BE2C (cell line): Measurements from ENCODE around the gene PPRC1.

ENCODE experiments used
- DNase-seq: peaks from one replicate; pipeline ENCODE4 v3.0.0-alpha.2; 2020
- H3K27me3 ChIP-seq: fragments of 250-450 bp; sonication (Bioruptor Pico); 2 replicates; pipeline ENCODE4 v1.5.1; 2020; ENCODE audit warnings: mild to moderate bottlenecking
- H3K36me3 ChIP-seq: fragments of 250-450 bp; sonication (Bioruptor Pico); 2 replicates; pipeline ENCODE4 v1.5.1; 2020; ENCODE audit warnings: mild to moderate bottlenecking
- H3K4me1 ChIP-seq: fragments of 250-450 bp; sonication (Bioruptor Pico); 2 replicates; pipeline ENCODE4 v1.5.1; 2020
- H3K4me3 ChIP-seq: 2 replicates; pipeline ENCODE4 v1.5.1; 2011; ENCODE audit warnings: low read depth, low read length
- H3K9me3 ChIP-seq: fragments of 250-450 bp; sonication (Bioruptor Pico); 2 replicates; pipeline ENCODE4 v1.5.1; 2020
- TF ChIP-seq, protein P1 (sequence below): IDR thresholded peaks from 2 replicates; pipeline ENCODE4 v1.5.1; 2012; ENCODE audit warnings: mild to moderate bottlenecking, low read depth, low read length

Gene PPRC1

DNA sequence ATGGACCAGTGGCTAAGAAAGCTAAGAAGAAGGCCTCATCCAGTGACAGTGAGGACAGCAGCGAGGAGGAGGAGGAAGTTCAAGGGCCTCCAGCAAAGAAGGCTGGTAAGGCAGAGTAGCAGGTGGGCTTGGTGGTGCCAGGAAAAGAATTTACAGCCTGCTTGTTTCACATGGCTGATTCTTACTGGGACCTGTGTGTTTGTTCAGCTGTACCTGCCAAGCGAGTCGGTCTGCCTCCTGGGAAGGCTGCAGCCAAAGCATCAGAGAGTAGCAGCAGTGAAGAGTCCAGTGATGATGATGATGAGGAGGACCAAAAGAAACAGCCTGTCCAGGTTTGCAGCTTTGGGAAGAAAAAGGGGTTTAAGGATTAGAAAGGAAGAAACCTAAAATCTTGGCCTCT, 24.4 kb downstream of the PPRC1 start:
- Histone ChIP-seq H3K4me1 (no peaks in the 10 kb centered on the region), H3K9me3 (no peaks in the 10 kb centered on the region), H3K4me3 (no peak overlapping the region), H3K36me3 (peaks cover 87% of the 10 kb centered on the region), H3K27me3 (no peaks in the 10 kb centered on the region)
- TF ChIP-seq, protein P1, sequence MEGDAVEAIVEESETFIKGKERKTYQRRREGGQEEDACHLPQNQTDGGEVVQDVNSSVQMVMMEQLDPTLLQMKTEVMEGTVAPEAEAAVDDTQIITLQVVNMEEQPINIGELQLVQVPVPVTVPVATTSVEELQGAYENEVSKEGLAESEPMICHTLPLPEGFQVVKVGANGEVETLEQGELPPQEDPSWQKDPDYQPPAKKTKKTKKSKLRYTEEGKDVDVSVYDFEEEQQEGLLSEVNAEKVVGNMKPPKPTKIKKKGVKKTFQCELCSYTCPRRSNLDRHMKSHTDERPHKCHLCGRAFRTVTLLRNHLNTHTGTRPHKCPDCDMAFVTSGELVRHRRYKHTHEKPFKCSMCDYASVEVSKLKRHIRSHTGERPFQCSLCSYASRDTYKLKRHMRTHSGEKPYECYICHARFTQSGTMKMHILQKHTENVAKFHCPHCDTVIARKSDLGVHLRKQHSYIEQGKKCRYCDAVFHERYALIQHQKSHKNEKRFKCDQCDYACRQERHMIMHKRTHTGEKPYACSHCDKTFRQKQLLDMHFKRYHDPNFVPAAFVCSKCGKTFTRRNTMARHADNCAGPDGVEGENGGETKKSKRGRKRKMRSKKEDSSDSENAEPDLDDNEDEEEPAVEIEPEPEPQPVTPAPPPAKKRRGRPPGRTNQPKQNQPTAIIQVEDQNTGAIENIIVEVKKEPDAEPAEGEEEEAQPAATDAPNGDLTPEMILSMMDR: no peak
- no peak for DNase-seq

DNA sequence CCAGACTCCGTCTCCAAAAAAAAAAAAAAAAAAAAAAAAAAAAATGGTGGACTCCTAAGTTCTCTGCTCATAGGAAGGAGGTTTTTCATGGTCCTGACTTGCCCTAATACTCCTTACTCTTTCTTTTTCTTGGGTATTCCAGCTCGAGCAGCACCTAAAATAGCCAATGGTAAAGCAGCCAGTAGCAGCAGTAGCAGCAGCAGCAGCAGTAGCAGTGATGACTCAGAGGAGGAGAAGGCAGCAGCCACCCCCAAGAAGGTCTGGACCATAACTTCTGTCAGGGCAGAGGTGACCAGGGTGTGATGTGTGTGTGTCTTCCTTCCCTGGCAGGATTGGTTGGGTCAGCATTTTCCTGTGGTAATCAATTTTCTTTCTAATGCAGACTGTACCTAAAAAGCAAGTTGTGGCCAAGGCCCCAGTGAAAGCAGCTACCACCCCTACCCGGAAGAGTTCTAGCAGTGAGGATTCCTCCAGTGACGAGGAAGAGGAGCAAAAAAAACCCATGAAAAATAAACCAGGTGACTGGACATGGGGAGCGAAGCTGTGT, 26.3 kb downstream of the PPRC1 start:
- no peak for DNase-seq
- TF ChIP-seq, protein P1: no peak
- H3K36me3 ChIP-seq: peaks cover 99% of the 10 kb centered on the region
- no peaks in the 10 kb centered on the region for H3K4me1 ChIP-seq
- no peaks in the 10 kb centered on the region for H3K27me3 ChIP-seq
- H3K4me3 ChIP-seq: no peak overlapping the region
- H3K9me3 ChIP-seq: no peaks in the 10 kb centered on the region

DNA sequence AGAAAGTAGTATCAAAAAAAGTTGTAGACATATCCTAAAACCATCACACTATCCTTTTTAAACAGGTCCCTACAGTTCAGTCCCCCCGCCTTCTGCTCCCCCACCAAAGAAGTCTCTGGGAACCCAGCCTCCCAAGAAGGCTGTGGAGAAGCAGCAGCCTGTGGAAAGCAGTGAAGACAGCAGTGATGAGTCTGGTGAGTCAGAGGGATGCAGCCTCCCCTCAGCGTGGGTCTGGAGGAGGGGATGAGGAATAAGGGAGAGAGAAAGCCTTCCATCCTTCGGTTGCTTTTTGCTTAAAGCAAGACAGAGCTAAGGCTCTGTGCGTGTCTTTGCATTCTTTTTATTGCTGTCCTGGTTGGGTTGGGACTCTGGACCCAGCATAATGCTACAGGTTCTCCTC, 27.0 kb downstream of the PPRC1 start:
- no peak for DNase-seq

DNA sequence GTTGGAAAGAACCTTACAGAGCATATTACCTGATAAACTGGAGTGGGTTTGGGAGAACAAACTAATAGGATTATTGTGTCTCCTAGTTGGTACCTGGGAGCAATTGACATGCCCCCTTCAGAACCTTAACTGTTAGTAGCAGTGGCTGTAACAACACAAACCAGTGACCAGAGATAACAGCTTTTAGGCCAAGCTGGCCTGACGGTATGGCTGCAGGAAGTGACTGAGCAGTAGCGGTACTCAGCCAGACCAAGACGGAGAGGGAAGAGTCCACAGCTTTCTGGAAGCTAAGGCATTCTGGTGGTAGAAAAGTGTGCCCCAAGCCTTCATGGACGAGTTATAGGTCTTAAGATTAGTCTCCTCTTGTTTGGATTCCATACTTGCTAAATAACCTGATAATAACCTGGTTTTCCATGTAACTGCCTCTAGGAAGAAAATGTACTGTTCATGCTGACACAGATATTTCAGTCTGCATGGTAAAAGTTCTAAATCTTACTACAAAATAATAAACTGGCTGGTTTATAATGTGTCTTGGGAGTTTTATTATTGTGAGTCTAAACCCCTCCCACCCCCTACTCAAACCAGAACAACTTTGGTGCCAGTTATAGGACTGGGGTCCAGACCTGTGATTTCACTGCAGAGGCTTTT, 30.6 kb downstream of the PPRC1 start:
- Histone ChIP-seq H3K27me3 (no peaks in the 10 kb centered on the region), H3K9me3 (no peaks in the 10 kb centered on the region), H3K4me1 (no peaks in the 10 kb centered on the region), H3K4me3 (no peak overlapping the region), H3K36me3 (peaks cover 62% of the 10 kb centered on the region)
- DNase-seq: no peak
- TF ChIP-seq, protein P1: no peak

More for the DNA sequence above, 27.0 kb downstream of the PPRC1 start:
- TF ChIP-seq, protein P1: no peak
- no peaks in the 10 kb centered on the region for H3K9me3 ChIP-seq
- H3K27me3 ChIP-seq: no peaks in the 10 kb centered on the region
- no peak overlapping the region for H3K4me3 ChIP-seq
- H3K4me1 ChIP-seq: no peaks in the 10 kb centered on the region
- peaks cover 97% of the 10 kb centered on the region for H3K36me3 ChIP-seq

DNA sequence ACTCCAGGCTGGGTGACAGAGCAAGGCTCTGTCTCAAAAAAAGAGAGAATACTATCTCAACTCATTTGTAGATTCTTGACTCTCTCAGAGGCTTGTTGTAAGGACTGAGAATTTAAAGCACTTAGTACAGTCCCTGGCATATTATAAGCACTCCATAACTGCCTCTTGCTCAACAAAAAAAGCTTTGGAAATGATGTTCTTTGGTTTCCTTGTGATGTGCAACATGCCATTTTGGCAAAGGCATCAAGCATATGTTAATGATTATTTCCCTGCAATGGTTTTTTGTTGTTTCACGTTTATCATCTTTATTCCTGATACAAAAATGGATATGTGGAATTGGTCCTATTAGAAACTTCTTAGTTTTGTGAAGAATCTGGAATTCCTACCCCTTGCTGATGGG, 35.0 kb downstream of the PPRC1 start:
- no peaks in the 10 kb centered on the region for H3K4me1 ChIP-seq
- DNase-seq: no peak
- TF ChIP-seq, protein P1: no peak
- H3K27me3 ChIP-seq: no peaks in the 10 kb centered on the region
- no peak overlapping the region for H3K4me3 ChIP-seq
- no peaks in the 10 kb centered on the region for H3K9me3 ChIP-seq
- H3K36me3 ChIP-seq: peaks cover 18% of the 10 kb centered on the region

DNA sequence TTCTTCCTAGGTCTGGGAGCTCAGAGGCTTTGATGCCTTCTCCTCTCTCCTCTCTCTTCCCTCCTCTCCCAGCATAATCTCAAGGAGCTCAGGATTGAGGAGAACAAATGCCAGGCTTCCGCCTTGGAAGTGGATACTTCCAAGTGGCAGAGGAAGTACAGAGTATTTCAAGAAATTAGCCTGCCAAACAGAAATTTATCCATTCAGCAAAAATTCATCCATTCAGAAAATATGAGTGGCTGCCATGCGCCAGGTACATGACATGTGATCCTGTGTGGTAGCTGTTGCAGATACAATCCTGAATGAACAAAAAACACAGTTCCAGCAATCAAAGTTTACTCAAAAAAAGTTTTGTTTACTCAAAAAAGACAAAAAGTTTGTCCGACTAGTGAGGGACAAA, 37.8 kb downstream of the PPRC1 start:
- DNase-seq: no peak
- Histone ChIP-seq H3K27me3 (no peaks in the 10 kb centered on the region), H3K4me3 (no peak overlapping the region), H3K36me3 (no peaks in the 10 kb centered on the region), H3K4me1 (no peaks in the 10 kb centered on the region), H3K9me3 (no peaks in the 10 kb centered on the region)
- TF ChIP-seq, protein P1: no peak
